SIG-M5 treated with dmso at 0.1 percent for 504 hours (cell line): ENCODE results near the gene RPP25.
"Not testable (repeated sequence)": the region's sequence is repeated elsewhere in the genome, so short reads cannot be mapped to it uniquely, and the experiment has no call there.

Experiments
- DNase-seq: peaks from one replicate; lab custom pipeline; 2025; ENCODE audit not compliant: unreplicated experiment; lab: John Stamatoyannopoulos, UW

RPP25 gene

DNA sequence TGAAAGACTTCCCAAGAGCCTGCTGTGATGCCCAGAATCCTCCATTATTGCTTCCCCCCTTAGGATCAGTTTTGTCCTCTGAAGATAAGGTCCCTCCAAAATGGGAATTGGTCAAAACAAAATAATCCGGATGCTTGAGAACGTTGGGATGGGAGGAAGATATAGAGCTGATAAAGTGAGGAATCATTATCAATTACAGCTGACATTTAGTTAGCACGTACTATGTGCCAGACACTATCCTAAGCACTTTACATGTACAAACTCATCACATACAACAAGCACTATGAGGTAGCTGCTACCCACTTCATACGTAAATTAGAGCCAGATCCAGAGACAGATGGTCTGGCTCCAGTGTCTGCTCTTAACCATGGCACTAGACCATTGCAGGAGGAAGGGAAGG is 6.6 kb upstream of the RPP25 start:
- no peak for DNase-seq

DNA sequence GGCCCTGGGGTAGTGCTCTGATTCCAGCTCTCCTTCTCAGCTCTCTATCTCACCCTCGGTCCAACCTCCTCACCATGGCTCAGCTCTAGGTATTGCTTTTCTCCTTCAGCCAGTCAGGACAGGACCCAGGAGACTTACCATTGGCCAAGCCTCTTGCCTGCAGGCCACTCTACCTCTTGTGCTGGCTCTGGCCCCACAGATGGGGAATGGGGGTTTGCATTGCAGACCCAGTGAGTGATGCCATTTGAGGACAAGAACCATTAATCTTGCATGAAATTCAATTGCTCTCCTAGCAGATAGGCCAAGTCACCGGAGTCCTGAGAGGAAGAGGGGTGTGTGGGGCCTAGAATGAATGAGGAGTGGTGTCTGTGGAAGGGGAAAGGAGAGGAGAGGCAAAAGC is 6.1 kb upstream of the RPP25 start:
- DNase-seq: no peak

DNA sequence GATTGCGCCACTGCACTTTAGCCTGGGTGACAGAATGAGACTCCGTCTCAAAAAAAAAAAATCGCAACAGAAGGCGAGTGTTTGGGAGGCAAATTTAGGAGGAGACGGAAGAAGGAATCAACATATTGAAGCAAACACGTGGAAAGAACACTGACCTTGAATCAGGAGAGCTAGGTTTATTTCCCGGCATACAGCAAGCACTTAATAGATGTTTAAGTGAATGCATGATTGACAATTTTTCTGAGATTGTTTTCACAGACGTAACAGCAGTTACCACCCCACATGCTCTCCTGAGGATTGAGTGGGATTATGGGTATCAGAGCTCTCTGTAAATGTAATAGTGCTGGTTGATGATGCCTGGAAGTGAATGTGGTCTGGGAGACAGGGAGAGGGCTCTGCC is 5.6 kb upstream of the RPP25 start:
- no peak for DNase-seq

DNA sequence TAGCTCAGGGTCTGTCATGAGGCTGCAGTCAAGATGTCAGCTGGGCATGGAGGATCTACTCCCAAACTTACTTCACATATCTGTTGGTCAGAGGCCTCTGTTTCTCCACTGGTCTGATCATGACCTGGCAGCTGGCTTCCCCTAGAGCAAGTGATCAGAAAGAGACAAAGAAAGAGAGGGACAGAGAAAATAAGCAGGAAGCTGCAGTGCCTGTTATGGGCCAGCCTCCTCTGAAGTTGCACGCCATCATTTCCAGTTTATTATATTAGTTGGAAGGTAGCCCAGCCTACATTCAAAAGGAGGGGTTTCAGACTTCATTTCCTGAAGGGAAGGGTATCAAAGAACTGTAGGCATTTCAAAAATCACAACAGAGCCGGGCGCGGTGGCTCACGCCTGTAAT is 5.0 kb upstream of the RPP25 start:
- no peak for DNase-seq

DNA sequence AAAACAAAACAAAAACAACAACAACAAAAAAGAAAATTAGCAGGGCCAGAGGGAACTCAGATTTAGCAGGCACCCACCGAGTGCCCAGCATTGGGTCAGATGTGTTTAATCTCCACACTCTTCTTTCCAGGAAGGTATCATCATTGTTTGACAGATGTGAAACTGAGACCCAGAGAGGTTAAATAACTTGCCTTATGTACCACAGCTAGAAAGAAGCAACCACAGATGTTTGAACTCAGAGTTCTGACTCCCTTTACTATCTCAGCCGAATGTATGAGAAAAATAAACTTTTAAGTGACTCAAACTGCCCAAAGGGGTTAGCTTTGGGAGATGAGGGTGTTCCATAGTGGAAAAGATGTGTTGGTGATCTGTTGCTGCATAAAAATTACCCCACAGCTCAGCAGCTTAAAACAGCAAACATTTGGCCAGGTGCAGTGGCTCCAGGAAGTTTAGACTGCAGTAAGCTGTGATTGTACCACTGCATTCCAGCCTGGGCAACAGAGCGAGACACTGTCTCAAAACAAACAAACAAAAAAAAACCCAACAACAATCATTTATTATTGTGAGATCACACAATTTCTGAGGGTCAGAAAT is 4.5 kb upstream of the RPP25 start:
- DNase-seq: no peak

DNA sequence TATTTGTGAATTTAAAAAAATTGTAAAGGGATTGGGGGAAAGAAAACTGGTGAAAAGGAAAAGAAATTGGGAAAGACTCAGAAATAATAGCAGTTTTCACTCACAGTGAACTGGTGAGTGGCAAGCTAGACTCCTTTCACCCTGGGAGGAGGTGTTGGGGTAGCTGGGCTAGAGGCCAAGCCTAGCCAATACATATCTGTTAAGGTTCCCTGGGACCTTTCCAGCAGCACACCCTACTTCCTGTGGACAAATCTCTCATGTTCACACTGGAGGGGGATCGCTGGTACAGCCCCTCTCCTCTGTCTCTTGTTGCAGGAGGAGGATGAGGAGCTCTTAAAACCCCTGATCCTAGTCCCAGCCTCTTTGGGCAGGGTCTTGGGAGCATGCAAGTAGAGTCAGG is 3.7 kb upstream of the RPP25 start:
- DNase-seq: no peak

DNA sequence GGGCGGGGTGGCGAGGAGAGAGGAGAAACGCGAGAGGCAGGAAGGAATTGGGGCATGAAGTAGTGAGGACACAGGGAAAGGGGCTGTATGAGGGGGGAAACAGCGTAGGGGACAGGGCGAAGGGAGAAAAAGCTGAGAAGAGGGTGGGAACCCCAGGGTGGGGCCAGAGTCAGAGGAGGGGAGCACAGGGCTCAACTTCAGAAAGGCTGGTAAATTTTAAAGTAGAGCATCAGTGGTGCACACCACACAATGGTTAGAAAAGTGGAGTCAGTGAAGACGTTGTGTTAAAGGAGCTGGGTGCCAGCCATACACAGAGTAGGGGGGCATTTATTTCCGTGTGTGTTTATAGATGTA is 3.0 kb upstream of the RPP25 start:
- no peak for DNase-seq

DNA sequence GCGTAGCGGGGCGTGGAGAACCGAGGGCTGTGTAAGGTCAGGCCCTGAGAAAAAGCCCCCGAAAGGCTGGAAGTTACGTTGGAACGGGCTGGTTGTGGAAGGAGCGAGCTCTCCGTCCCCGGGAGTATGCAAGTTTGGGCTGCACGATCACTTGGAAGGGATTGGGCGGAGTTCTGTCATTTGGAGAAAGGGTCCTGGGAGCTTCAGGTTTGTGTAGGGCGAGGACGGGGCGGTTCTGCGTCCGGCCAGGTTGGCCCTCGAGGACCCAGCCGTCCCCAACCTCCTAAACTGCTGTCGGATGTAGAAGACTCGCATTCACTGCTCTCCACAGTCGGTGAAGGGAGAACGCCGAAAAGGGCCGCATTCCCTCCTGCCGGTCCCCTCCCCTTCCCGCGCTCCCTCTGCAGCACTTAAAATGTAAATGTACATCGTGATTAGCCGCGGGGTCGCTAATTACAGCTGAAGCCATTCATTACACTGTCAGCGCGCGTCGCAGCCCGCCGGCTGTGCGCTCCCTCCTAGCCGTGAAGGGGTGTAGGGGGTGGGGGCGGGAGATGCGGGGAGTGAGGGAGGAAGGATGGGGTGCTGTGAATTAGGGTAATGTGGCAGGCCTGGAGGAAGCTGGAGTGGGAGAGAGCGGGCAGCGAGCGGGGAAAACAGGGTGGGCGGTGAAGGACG is 2.5 kb upstream of the RPP25 start:
- DNase-seq: no peak

DNA sequence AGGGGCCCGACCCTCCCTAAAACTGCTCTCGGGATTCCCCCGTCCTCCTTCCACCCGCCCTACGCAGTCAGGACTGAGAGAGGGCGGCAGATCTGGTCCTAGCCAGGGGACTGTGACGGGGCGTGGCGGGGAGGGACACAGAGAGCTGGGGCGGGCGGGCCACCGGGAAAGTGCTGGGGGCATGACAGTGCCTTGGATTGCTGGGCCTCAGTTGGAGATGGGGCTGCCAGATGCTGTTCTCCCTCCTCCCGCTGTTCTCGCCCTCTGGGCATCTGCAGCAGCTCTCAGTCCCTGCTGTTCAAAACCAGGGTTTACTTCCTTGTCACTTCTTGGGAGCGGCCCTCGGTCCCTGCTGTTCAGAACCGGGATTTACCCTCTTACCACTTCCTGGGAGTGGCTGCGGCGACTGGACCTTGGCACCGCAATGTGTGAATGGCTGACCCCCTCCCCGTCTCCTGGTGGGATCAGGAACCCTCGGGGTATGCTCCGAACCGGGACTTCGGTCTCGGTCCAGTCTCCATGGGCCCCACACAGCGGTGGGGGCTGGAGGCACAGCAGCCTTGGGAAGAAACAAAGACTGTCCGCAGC is 1.8 kb upstream of the RPP25 start:
- DNase-seq: no peak

DNA sequence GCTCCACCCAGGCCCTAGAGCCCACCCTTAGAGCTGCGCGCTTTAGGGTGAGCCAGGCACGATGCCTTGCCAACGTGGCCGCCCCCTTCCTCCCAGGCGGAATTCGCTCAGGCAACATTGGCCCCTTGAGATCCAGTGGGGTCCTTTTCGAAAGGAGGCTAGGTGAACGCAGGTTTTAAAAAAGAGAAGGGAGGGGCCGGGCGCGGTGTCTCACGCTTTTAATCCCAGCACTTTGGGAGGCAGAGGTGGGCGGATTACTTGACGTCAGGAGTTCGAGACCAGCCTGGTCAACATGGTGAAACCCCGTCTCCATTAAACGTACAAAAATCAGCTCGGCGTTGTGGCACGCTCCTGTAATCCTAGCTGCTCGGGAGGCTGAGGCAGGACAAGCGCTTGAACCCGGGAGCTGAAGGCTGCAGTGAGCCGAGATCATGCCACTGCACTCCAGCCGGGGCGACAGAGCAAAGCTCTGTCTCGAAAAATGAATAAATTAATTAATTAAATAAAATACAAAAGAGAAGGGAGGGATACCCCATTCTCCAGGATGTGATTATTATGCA is 984 bp upstream of the RPP25 start:
- no peak for DNase-seq

DNA sequence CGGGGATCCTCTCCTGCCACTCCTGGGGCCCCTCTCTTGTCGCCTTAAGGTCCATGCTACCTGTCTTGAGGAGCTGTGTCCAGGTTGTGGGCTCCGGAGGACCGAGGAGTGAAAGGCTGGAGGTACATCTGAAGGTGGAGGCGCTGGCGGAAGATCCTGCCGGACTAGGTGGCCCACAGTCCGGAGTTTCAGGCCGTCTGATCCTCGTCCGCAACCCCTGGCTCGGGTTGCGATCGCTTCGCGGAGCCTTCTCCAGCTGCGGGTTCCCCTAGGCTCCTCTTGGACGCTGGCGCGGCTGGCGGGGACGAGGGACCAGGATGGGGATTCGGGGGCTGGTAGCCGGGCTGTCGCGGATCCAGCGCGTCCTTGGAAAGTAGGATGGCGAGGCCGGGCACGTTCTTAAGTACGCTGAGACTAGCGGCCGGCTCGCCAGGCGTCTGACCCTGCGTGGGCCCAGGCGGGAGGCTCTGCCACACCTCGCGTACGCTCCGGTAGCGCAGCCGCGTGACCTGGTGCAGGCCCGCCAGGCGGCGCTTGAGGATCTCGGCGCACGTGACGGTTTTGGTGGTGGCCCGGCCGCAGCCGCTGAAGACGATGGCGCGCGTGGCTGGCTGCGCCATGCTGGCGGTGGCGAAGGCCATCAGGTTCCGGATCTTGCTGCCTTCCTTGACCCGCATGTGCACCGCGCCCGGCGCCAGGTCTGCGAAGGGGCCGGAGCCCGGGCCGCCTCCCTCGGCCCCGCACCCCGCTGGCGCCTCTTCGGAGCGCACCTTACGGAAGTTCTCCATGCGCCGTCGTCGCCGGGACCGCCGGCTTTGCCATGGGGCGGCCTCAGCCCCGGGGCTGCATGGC is 550 bp downstream of the RPP25 start:
- peak; percentile 67 for DNase-seq

DNA sequence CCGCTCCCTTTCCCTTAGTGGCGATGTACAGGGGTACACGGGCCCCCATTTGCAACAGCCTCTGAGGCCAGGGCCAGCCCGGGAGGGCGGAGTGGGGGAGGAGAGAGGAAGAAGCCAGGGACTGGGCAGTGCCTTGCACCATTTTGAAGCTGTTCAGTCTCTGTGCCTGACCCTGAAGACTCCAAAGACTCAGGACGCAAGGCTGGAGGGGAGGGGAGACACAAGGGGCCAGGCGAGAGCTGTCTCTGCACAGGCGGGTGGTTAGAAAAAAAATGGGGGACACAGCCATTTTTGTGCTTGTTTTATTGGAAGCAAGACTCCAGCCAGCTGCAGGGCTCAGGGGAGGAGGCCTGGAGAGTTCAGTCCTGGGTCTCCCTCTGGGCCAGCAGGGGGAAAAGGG is 1.6 kb downstream of the RPP25 start:
- DNase-seq: no peak

DNA sequence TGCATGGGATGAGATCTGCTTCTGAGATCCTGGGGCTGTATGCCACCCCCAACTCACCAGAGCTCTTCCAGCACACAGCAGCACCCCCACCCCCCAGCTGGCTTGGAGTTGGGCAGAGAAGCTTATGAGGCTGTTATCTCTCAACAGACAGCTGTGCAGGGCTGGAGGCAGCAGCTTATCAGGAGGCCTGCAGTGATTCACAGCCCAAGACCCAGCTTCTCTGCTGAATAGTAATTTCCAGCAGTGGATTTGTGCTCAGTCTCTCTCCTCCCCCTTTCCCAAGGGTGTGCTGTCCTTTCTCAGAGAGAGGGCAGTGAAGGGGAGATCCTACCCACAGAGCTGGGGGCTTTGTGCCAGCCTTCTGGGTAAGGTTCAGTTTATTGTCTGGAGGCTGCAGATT is 2.1 kb downstream of the RPP25 start:
- no peak for DNase-seq

DNA sequence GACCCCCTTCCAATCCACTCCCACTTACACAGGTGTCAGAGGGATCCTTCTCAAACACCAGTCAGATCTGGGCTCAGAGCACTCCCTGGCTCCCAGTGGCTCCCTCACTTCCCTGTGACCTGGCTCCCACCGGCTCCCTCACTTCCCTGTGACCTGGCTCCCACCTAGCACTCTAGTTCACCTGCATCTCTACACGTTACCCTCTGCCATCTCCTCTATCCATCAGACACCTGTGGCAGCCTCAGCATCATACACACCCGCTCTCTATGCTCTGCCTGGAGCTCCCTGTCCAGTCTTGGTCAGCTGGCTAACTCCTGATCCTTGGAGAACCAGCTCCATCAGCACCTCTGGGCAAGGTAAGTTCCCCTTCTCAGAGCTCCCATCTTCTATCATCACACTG is 5.6 kb downstream of the RPP25 start:
- no peak for DNase-seq

DNA sequence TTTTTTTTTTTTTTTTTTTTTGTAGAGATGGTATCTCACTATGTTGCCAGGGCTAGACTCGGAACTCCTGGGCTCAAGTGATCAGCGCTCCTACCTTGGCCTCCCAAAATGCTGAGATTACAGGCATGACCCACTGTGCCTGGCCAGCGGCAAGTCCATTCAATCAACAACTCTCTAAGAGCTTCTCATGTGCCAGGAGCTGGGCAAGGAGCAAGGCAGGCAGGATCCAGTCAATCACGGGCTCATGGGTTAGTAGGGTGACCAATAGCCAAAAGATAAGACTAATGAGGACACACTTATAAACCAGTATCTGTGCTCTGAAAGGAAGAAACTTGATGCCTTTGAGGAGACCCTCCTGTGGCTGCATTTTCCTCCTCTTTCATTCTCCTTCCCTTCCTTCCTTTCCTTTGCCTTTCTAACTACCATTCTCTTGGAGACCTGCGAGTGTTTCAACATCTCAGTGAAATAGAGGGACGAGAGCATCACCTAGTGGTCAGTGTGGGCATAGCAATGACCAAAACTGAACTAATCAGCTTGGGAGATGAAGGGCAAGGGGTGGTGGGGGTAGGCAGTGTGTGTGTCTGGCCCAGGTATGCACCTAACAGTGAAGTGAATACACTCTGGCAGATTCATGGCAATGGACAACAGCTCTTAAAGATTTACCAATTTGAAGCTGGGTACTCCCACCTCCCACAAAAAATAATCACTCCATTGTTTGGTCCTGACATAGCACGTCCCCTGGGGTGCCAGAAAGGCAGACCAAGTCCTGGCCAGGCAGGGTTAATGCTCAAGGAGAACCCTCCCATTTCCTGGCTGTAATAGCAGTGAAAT is 6.3 kb downstream of the RPP25 start:
- peak; percentile 72 for DNase-seq

DNA sequence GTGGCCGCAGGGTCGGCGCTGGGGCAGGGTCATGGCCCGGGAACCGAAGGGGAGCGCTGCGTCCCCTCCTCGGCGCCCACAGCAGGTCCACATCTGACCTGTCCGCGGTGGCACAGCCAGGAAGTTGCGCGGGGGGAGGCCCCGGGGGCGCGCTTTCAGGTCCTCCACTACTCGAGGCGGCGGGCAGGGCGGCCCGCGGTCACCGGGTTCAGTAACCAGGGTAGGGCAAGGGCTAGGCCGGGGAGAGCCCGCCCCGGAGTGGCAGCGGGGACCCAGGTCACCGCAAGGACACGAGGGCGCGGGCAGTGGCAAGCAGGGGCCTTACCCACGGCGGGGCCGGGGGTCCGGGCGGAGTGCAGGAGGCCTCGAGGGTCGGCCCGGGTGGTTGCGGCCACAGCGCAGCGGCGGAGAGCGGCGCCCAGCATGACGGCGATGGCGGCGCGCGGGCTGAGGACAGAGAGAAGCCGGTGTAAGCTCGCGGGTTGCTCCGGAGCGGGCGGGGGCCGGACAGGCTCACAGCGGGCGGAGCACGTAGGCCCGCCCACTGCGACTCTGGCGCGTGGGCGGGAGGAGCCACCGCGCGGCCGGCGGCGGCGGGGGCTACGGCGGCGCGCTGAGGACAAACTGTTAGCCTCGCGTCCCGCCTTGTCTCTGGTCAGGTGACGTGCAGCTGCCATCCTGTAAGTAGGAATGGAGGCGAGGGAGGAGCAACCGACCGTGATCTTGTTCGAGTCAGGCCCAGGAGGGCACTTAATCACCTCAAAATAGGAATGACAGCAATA is 18.8 kb downstream of the RPP25 start, which contains the start of gene COX5A:
TSS of gene COX5A (minus strand) at position 484 of the 782 bp plus-strand sequence. CDS start at position 425, 59 bp downstream.
- peak; percentile 94 for DNase-seq

DNA sequence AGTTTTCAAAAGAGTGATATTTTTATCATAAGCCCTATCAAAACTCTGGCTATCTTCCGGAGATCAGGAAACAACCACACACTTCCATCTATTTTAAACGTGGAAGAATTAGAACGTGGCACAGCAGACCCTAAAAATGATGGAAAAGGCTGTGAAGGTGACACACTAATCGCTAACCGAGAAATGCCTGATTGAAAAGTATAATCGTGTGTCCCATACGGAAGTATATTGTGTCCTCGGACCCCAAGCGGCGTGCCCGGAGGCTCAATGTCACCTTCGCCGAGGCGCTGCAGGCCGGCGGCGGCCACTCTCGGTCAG is 19.3 kb downstream of the RPP25 start:
- DNase-seq: peak; percentile 18

DNA sequence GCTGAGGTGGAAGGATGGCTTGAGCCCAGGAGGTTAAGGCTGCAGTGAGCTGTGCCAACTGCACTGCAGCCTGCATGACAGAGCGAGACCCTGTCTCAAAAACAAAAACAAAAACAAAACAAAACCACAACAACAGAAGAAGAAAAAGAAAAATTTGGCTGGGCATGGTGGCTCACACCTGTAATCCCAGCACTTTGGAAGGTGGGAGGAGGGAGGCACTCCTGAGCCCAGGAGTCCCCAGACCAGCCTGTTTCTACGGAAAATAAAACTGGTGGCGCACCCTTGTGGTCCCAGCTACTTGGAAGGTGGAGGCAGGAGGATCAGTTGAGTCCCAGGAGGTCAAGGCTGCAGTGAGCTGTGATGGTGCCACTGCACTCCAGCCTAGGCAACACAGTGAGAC is 21.4 kb downstream of the RPP25 start:
- not testable (repeated sequence) for DNase-seq

DNA sequence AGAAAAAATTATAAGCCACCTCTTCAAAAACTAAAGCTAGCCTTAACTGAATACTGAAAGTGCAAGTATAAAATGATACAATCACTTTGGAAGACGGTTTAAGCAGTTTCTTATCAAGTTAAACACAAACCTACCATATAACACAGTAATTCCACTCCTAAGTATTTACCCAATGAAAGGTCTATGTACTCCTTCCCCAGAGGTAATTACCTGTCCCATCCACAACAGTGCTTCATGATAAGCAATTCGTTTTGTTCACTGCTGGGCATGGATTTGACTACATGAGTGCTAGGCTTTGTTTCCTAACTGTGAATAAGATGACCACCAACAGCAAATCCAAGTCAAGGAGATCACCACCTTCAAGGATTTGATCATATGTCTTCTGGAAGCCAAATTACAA is 23.0 kb downstream of the RPP25 start:
- no peak for DNase-seq

DNA sequence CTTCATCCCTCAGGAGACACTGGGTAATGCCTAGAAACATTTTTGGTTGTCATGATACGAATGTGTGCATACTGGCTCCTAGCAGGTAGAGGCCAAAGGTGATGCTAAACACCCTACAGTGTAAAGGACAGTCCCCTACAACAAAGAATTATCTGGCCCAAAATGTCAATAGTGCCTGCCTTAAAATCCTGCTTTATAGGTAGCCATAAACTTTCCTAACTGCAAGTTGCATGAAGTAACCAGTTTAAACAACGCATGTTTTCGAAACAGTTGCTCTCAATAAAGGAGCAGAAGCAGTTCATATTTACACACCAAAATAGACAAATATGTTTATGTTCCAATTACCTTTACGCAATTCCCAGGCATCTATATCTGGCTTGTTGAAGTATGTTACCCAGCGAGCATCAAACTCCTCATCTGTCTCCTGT is 27.8 kb downstream of the RPP25 start:
- DNase-seq: no peak
